ENCODE data around the gene CPPED1. TPM values are rescaled to one million over a fixed set of nuclear protein-coding genes. Genes with fewer than 3 reads are reported as not detected.

Gene CPPED1
- total RNA-seq, 1 donor from 2014 or later = 34.0 TPM

- ATAC-seq = no peak
- no peak for DNase-seq (ENCODE audit: low spot score)
Measured at GRCh38 chr16:12653820-12654392, 149.8 kb downstream of the CPPED1 start.

GRCh38 chr16:12652924-12653323, 150.8 kb downstream of the CPPED1 start:
- ATAC-seq (no peak), DNase-seq (ENCODE audit: low spot score) (no peak)

DNA sequence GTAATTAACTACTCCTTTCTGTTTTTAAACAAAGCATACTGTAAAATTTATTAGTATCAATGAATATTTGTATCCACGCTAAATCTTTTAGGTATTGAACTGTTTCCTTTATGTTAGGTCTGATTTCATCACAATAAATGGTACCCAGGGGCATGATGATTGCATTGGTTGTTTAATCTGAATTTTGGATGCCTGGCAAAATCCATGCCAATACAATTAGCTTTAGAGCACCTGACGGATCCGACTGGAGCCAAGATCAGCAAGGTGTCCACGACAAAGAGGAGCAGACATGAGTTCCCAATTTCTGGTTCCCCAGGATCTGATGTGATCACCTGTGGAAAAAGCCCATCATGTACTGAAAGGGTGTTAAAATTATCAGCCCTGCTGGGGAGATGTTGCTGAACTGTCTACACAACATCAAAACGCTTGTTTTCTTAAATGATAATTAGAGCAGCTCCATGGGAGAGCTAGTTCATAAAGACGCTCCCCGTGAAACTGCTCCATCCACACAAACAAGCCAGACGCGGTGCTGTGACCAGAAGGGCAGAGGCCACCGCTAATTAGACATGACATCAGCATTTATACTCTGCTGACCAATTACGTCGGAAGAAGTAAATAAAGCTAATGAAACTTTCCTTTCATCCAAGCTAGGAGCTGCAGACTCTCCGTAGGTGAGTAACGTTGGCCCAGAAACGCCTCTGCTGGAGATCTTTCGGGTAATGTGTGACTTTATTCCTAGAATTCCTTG, 151.7 kb downstream of the CPPED1 start:
- ATAC-seq (peak; percentile 57), DNase-seq (ENCODE audit: low spot score) (no peak)

DNA sequence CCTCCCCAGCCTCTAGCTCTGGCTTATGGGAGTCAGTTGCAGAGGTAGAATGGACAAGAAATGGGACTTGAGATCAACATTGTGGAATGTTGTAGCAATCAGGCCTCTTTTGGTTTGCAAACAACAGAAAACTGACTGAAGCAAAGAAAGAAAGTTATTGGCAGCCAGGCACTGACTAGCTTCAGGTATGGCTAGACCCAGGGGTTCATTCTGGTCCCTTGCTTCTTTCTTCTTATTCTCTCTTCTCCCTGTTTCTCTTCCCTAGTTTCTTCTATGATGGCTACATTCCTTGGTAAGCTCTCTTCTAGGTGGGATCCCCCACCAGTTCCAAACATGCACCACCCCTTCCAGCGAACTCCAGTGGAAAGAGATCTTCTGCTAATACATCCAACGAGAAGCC, 154.3 kb downstream of the CPPED1 start:
- ATAC-seq (no peak), DNase-seq (ENCODE audit: low spot score) (no peak)

DNA sequence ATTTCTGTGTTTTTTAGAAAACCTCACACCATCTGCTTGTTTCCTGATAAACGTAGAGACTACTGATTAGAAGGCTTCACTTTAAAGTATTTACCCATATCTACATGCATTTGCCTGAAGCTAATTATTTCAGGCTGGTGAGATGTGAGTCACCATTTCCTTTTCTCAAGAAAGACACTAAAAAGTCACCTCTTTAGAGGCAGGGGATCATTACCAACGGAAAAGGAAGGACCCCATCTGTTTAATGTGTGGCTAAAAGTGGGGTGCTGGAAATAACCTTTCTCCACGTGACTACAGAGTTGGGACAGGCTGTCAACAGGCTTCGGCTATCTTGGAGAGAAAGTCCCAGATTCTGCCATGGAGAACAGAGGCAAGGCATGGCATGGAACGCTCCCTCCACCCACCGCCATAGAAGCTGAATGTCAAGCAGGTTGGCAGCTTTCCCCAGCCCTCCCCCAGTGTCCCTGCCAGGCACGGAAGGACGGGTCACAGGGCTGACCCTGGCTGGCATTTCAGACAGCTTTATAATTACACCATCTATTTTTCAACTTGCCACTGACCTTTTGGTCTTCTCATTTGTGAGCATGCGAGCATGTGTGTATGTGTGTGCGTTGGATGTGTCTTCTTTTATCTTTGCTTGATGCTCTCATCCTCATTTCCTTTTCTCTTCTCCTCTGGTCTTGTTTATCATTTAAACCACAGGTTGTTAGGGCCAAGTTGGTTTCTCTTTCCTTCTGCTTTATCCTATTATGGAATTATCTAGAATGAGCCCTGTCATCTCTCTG, 157.0 kb downstream of the CPPED1 start:
- peak; percentile 91 for ATAC-seq
- DNase-seq (ENCODE audit: low spot score) = peak; percentile 89

DNA sequence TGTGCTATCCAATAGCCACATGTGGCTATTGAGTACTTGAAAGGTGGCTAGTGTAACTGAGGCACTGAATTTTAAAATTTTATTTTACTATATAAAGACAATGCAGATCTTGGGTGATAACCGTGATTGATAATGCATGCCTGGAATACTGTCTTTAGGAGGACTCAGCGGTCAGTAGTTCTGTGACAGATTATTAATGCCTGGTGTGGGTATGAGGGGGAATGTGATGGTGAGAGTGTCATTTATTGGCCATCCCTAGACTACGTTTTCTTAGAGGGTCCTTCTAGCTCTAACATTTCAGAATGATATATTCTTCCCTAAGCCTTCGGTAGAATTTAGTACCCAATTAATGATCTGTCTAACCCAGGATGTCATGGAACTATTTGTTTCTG, 157.6 kb downstream of the CPPED1 start:
- no peak for DNase-seq (ENCODE audit: low spot score)
- ATAC-seq = no peak

DNA sequence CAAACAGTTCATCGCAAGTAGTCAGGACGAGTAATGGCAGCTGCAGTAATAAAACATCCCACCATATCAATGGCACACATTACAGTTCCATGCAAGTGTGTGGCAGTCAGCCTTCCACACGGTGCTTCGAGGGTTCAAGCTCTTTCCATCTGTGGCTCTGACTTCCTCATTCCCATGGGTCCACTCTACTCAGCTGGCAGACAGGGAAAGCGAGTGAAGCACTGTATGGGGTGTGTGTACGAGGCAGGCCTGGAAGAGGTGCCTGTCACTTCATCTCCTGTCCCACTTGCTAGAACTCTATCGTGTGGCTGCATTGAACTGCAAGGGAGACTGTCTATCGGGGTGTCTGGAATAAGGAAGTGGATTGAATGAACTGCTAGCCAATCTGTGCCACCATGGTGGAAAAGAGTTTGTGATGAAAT, 160.6 kb downstream of the CPPED1 start:
- DNase-seq (ENCODE audit: low spot score) (no peak), ATAC-seq (no peak)

GRCh38 chr16:12639044-12639443, 164.6 kb downstream of the CPPED1 start:
- ATAC-seq (no peak), DNase-seq (ENCODE audit: low spot score) (no peak)

GRCh38 chr16:12637002-12637401, 166.7 kb downstream of the CPPED1 start:
- DNase-seq (ENCODE audit: low spot score) (no peak), ATAC-seq (no peak)

- ATAC-seq = no peak
- DNase-seq (ENCODE audit: low spot score) = no peak
Measured at GRCh38 chr16:12629271-12629670, 174.4 kb downstream of the CPPED1 start.

DNA sequence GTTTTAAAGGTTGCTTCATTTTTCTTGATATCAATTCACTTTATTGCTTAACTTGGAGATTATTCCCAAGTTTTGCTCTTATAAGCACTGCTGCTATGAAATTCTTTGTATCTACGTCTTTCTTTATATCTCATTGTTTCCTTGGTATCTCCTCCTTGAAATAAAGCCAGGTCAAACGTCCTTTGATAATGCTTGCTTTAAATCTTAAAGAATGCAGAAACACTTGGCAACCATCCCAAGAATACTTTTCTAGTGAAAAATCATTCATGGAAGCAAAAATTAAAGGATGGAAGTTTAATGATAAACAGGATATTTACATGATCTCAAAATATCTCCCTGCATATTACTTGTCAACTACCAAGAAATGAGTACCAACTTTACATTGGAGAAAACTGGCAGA, 175.2 kb downstream of the CPPED1 start:
- ATAC-seq (no peak), DNase-seq (ENCODE audit: low spot score) (no peak)

DNA sequence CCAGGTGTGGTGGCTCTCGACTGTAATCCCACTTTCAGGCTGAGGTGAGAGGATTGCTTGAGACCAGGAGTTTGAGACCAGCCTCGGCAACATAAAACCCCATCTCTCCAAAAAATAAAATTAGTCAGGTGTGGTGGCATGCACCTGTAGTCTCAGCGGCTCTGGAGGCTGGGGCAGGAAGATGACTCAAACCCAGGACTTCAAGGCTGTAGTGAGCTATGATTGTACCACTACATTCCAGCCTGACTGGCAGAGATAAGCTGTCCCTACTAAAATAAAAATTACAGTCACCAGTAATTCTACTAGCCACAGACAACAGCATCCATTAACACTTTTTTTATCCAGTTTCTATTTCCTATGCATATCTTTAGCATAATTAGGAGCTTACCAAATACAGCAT, 176.3 kb downstream of the CPPED1 start:
- no peak for DNase-seq (ENCODE audit: low spot score)
- no peak for ATAC-seq

GRCh38 chr16:12626411-12626810, 177.3 kb downstream of the CPPED1 start:
- DNase-seq (ENCODE audit: low spot score) (no peak), ATAC-seq (no peak)

- no peak for ATAC-seq
- no peak for DNase-seq (ENCODE audit: low spot score)
Measured at GRCh38 chr16:12625716-12626115, 178.0 kb downstream of the CPPED1 start.

DNA sequence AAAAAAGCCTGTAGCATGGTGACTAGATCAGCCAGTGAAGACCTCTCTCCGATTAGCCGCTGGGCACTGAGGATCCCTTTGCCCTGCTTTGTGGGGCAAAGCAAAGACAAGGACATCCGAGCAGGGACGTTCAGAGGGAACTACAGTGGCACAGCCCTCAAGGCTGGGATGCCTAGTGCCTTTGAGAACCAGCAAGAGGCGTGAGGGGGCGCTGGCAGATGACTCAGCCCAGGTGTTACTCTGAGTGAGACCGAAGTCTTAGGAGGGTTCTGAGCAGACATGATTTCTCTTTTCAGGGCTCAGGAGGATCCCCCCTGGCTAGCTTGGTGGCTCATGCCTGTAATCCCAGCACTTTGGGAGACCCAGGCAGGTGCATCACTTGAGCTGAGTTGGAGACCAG, 178.6 kb downstream of the CPPED1 start:
- DNase-seq (ENCODE audit: low spot score) = no peak
- ATAC-seq = no peak

- no peak for DNase-seq (ENCODE audit: low spot score)
- peak; percentile 23 for ATAC-seq
Measured at GRCh38 chr16:12620150-12620549, 183.5 kb downstream of the CPPED1 start.

GRCh38 chr16:12618515-12618914, 185.2 kb downstream of the CPPED1 start:
- no peak for ATAC-seq
- DNase-seq (ENCODE audit: low spot score) = no peak

DNA sequence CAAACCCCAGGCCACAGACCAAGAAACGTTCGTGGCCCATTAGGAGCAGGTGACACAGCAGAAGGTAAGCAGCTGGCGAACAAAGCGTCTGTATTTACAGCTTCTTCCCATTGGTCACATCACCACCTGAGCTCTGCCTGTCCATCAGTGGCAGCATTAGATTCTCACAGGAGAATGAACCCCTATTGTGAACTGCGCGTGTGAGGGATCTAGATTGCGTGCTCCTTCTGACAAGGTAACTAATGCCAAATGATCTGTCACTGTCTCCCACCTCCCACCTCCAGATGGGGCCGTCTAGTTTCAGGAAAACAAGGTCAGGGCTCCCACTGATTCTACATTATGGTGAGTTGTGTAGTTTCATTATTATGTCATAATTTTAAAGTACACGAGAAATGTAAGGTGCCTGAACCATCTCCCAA, 186.3 kb downstream of the CPPED1 start:
- ATAC-seq (no peak), DNase-seq (ENCODE audit: low spot score) (no peak)

DNA sequence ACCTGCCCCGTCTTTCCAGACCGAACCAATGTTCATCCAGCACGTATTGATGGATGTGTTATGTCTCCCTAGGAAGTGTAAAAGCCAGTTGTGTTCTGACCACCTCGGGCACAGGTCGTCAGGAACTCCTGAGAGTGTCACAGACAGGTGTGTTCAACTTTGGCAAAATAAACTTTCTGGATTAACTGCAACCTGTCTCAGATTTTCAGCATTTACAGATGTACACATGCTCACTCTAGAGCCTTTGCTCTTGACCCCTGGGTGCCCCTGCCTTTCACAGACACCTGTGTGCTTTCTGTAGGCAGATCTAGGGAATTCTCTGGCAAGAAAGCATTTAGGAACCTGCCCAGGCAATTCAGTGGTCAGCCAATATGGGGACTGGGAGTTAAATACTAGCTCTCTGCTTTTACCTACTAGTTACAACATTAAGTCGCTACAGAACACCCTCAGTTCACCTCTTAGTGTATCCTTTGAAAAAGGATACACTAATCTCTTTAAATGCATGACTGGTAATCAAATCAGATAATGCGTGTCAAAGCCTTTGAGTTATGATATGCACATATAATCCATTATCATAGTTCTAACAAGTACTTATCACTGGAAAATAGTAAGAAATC, 188.9 kb downstream of the CPPED1 start:
- no peak for ATAC-seq
- DNase-seq (ENCODE audit: low spot score) = no peak

GRCh38 chr16:12613992-12614661, 189.6 kb downstream of the CPPED1 start:
- DNase-seq (ENCODE audit: low spot score) (no peak), ATAC-seq (no peak)

Measured in left lobe of liver (tissue), 2 donors.